K562 (cell line): ENCODE results near the gene PANX1. TPM values are rescaled to one million over a fixed set of nuclear protein-coding genes. Genes with fewer than 3 reads are reported as not detected.
A peak's percentile ranks its signal among the peaks of the same experiment; 100 is the strongest.

Source experiments
- ATAC-seq: fragments of 200-7000 bp; cut with Tn5 transposase; 3 replicates; pipeline ENCODE4 v1.9.1; 2020; ENCODE audit warnings: moderate library complexity
- BruUV-seq: library from RNA; stranded (reverse); fragments of 400-500 nt; replicated peaks from 2 replicates; lab custom pipeline; 2021; lab: Mats Ljungman, UMichigan
- CTCF ChIA-PET: fragments of 300-600 bp; formaldehyde crosslinking; extraction: SDS; loops from one replicate; lab custom pipeline; 2021; ENCODE audit warnings: low intra/inter-chr PET ratio; lab: Yijun Ruan, JAX
- POLR2A ChIA-PET: fragments of 300-600, 350-650 bp; sonication (Branson Sonifier 250); formaldehyde crosslinking; extraction: SDS; loops from one replicate; lab custom pipeline; 2021; ENCODE audit warnings: antibody characterized with exemption, inconsistent platforms; lab: Yijun Ruan, JAX
- DNase-seq, 4 experiments: peaks; one replicate each; pipeline versions ENCODE4 v3.0.0 to v3.0.0-alpha.2; 2011 to 2018; ENCODE audit warnings: low spot score in 3 of 4, mixed read lengths in 3 of 4; ENCODE audit errors: extremely low read depth in 1 of 4
- FAIRE-seq: peaks from 2 replicates; lab custom pipeline; 2011; peaks lifted over from hg19 to GRCh38; lab: Jason Lieb, UNC
- H2AFZ ChIP-seq: 2 replicates; pipeline ENCODE4 v1.6.0; 2011; ENCODE audit warnings: low read depth, low read length, control low read depth, inconsistent platforms
- H3K27ac ChIP-seq: fragments of 200-600 bp; 3 replicates; pipeline ENCODE4 v1.8.0; 2011; ENCODE audit warnings: low read depth, mild to moderate bottlenecking, control low read depth, inconsistent platforms, low read length, moderate library complexity, mixed read lengths; ENCODE audit errors: extremely low read depth
- H3K27me3 ChIP-seq, 2 experiments: fragments of 300-600 bp in 1 of 2; 2 replicates in 1 of 2; 3 replicates in 1 of 2; pipeline versions ENCODE4 v1.6.0 to v1.8.0; 2011; ENCODE audit warnings: inconsistent platforms in 2 of 2, low read length in 2 of 2, mild to moderate bottlenecking in 1 of 2, mixed read lengths in 1 of 2, moderate library complexity in 1 of 2; ENCODE audit not compliant: control insufficient read depth in 2 of 2, insufficient read depth in 2 of 2
- H3K36me3 ChIP-seq: fragments of 300-600 bp; 3 replicates; pipeline ENCODE4 v1.8.0; 2011; ENCODE audit warnings: mild to moderate bottlenecking, low read length, inconsistent platforms; ENCODE audit not compliant: control insufficient read depth, insufficient read depth
- H3K4me1 ChIP-seq, 2 experiments: fragments of 200-600 bp in 1 of 2; replicated peaks in 1 of 2; 2 replicates in 1 of 2; 3 replicates in 1 of 2; pipeline versions ENCODE4 v1.5.1 to v1.8.0; 2011; ENCODE audit warnings: inconsistent platforms in 2 of 2, low read length in 2 of 2, mild to moderate bottlenecking in 1 of 2, mixed read lengths in 1 of 2, moderate library complexity in 1 of 2; ENCODE audit not compliant: control insufficient read depth in 2 of 2, insufficient read depth in 2 of 2
- H3K4me2 ChIP-seq: 2 replicates; pipeline ENCODE4 v1.6.1; 2011; ENCODE audit warnings: low read length, control low read depth, inconsistent platforms, mixed read lengths; ENCODE audit not compliant: insufficient read depth
- H3K4me3 ChIP-seq: fragments of 200-600 bp; sonication (generic), shearing (Covaris generic); 2 replicates; pipeline ENCODE4 v1.5.1; 2016; ENCODE audit warnings: control low read depth, inconsistent platforms
- H3K79me2 ChIP-seq: fragments of 200-600 bp; 3 replicates; pipeline ENCODE4 v1.8.0; 2011; ENCODE audit warnings: low read length, inconsistent platforms; ENCODE audit not compliant: control insufficient read depth, insufficient read depth
- H3K9ac ChIP-seq, 2 experiments: 2 replicates each; pipeline versions ENCODE4 v1.6.0 to v1.6.1; 2011; ENCODE audit warnings: low read depth in 2 of 2, low read length in 2 of 2, control low read depth in 1 of 2, inconsistent platforms in 1 of 2, mild to moderate bottlenecking in 1 of 2, mixed read lengths in 1 of 2; ENCODE audit not compliant: insufficient read depth in 1 of 2
- H3K9me1 ChIP-seq: one replicate; pipeline ENCODE4 v1.6.0; 2011; ENCODE audit warnings: inconsistent platforms, mild to moderate bottlenecking, low read length, moderate library complexity; ENCODE audit not compliant: control insufficient read depth, insufficient read depth
- H3K9me3 ChIP-seq: replicated peaks from 2 replicates; pipeline ENCODE4 v1.5.1; 2011; ENCODE audit warnings: low read depth, low read length, inconsistent platforms; ENCODE audit not compliant: control insufficient read depth, insufficient read depth
- H4K20me1 ChIP-seq: replicated peaks from 2 replicates; pipeline ENCODE4 v1.6.1; 2011; ENCODE audit warnings: low read length, inconsistent platforms, mixed read lengths; ENCODE audit not compliant: control insufficient read depth, insufficient read depth
- ASH1L ChIP-seq: fragments of 450-650 bp; IDR thresholded peaks from 2 replicates; pipeline ENCODE4 v1.6.1; 2018; ENCODE audit warnings: borderline replicate concordance, mild to moderate bottlenecking, low read depth; ENCODE audit not compliant: partially characterized antibody
- CBX3 ChIP-seq, 2 experiments: IDR thresholded peaks; 1 replicate in 1 of 2; 2 replicates in 1 of 2; pipeline ENCODE4 v1.6.1; 2012; ENCODE audit warnings: inconsistent platforms in 2 of 2, low read length in 2 of 2, borderline replicate concordance in 1 of 2, control low read depth in 1 of 2
- FOS ChIP-seq: IDR thresholded peaks from 3 replicates; pipeline ENCODE4 v1.6.1; 2011; ENCODE audit not compliant: insufficient read length; ENCODE audit errors: extremely low read depth
- MAFG ChIP-seq: fragments of 450-650 bp; conservative IDR thresholded peaks from 2 replicates; pipeline ENCODE4 v1.6.1; 2016; ENCODE audit warnings: missing genetic modification characterization, missing compliant biosample characterization
- MITF ChIP-seq: IDR thresholded peaks from 2 replicates; pipeline ENCODE4 v1.6.1; 2014; ENCODE audit warnings: antibody characterized with exemption
- NFYB ChIP-seq: IDR thresholded peaks from 2 replicates; pipeline ENCODE4 v1.6.1; 2011; ENCODE audit warnings: mild to moderate bottlenecking, moderate library complexity; ENCODE audit not compliant: insufficient read length; ENCODE audit errors: extremely low read depth
- WGBS: fragments of 100-300 bp; shearing (Covaris generic); methylation state at CpG from one replicate; pipeline ENCODE4 v1.1.6; 2016; ENCODE audit warnings: low coverage, mixed read lengths; ENCODE audit not compliant: insufficient coverage; ENCODE audit errors: missing lambda C conversion rate; 5-methylcytosine and 5-hydroxymethylcytosine counted together
- in situ Hi-C: fragments of 300-500 bp; cut with MboI; formaldehyde crosslinking; loops from 4 replicates; pipeline ENCODE4 v1.15.0; 2018; ENCODE audit warnings: inconsistent platforms, mixed read lengths
- intact Hi-C: fragments of 100-400 bp; cut with micrococcal nuclease; formaldehyde crosslinking; loops from 2 replicates; pipeline ENCODE4 v1.14.2; 2022
- polyA plus RNA-seq, 8 experiments: library from polyadenylated mRNA; depleted of rRNA in 4 of 8; stranded (reverse) in 5 of 8; unstranded in 3 of 8; fragments of >200 nt; fragmentation: Nextera tagmentation in 2 of 8; fragmentation: Illumina TruSeq in 1 of 8; extraction: Ambion mirVana in 2 of 8; extraction: Trizol in 1 of 8; gene quantifications; 2 replicates each; pipeline versions ENCODE4 v1.2.1 to v1.2.3, GENCODE V29; 2011 to 2014; ENCODE audit warnings: inconsistent platforms in 1 of 8, missing spikeins in 1 of 8
- total RNA-seq, 7 experiments: library from RNA; depleted of rRNA in 6 of 7; stranded (reverse); fragments of >200 nt in 6 of 7; fragmentation: Illumina TruSeq in 2 of 7; extraction: Trizol in 2 of 7; gene quantifications; 2 replicates each; pipeline versions ENCODE4 v1.2.1 to v1.2.3, GENCODE V29; 2011 to 2021; ENCODE audit warnings: low replicate concordance in 1 of 7

PANX1 gene
- total and polyA plus RNA-seq, 9 of the 15 experiments (the other 6 are each of a cell fraction or from before 2014, with no cell fraction given) = 1.9 to 14.8 (median 10.1) TPM

DNA sequence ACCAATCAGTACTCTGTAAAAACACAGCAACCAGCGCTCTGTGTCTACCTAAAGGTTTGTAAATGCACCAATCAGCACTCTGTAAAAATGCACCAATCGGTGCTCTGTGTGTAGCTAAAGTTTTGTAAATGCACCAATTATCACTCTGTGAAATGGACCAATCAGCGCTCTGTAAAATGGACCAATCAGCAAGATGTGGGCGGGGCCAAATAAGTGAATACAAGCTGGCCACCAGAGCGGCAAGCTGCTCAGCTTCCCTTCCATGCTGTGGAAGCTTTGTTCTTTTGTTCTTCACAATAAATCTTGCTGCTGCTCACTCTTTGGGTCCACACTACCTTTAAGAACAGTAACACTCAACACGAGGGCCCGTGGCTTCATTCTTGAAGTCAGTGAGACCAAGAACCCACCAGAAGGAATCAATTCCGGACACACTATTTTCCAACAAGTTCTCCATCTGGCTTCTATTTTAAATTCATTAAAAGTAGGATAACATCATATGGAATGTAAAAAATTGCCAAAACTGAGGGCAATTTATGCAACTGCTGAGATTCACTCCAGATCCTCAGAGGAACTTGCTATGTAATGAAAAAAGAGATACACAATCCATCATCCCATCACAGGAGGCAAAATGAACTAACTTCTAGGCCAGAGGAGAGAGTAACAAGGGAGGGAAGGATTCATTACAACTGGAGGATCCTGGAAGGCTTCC is 3.1 kb upstream of the PANX1 start:
- Histone ChIP-seq H4K20me1 (peaks cover 10% of the 10 kb centered on the region), H3K79me2 (peaks cover 16% of the 10 kb centered on the region), H3K9ac (no peak overlapping the region), H3K9me3 (peaks cover 4% of the 10 kb centered on the region; the same call in 1 of the 2 replicates), H3K9me1 (no peaks in the 10 kb centered on the region), H3K36me3 (no peaks in the 10 kb centered on the region; the same call in 2 of the 3 replicates), H3K4me2 (no peak overlapping the region), H3K4me3 (no peak overlapping the region), H3K4me1 (peaks cover 16 to 20% of the 10 kb centered on the region in 2 experiments), H2AFZ (no peak overlapping the region), H3K27ac (no peak overlapping the region), H3K27me3 (no peaks in the 10 kb centered on the region)
- intact Hi-C loops = no loop called here
- FAIRE-seq (no peak), DNase-seq (no peak), ATAC-seq (no peak)
- BruUV-seq = no TSS peak
- WGBS = 67% methylated on average over 8 of the region's 8 CpGs
- ChIA-PET CTCF (no interaction called here), POLR2A (interaction anchor here (1.8 kb wide), 1 partner anchor 10 kb away, joined by 5 read pairs; no protein-coding TSS in a partner anchor)
- TF ChIP-seq NFYB (peak; percentile 84), MAFG (tag) (0 out of 2 replicates have a peak, but pooled peaks have one; percentile 13), MITF (no peak), FOS (peak; percentile 37), CBX3 (IDR thresholded peaks at IDR 0.05; ENCODE audit: borderline replicate concordance in 1 of 2, low read length in 2 of 2) (peak in 1 of 2 experiments; percentile 37; a peak in 1 of 3 replicates), ASH1L (no peak)
- in situ Hi-C loops = no loop called here
